WTC11 (cell line): Measurements from ENCODE around the gene ATG101. TPM values are rescaled to one million over a fixed set of nuclear protein-coding genes. Genes with fewer than 3 reads are reported as not detected.
A peak's percentile ranks its signal among the peaks of the same experiment; 100 is the strongest.

ENCODE experiments used
- ATAC-seq: fragments of 200-7000 bp; cut with Tn5 transposase; 2 replicates; pipeline ENCODE4 v1.10.0; 2021; ENCODE audit warnings: mild to moderate bottlenecking, moderate library complexity
- CTCF ChIA-PET: fragments of 300-600 bp; sonication (Branson Sonifier 250); formaldehyde crosslinking; loops from one replicate; lab custom pipeline; 2021; ENCODE audit warnings: antibody characterized with exemption; lab: Charles Lee
- POLR2A ChIA-PET: fragments of 350-600 bp; sonication (Branson Sonifier 250); formaldehyde crosslinking; loops from one replicate; lab custom pipeline; 2021; ENCODE audit warnings: antibody characterized with exemption; lab: Charles Lee
- DNase-seq: peaks from one replicate; pipeline ENCODE4 v3.0.0; 2021; ENCODE audit warnings: low spot score
- H3K27ac Mint-ChIP-seq: 2 replicates; pipeline ENCODE4 v1.8.0; 2021; ENCODE audit warnings: mixed read lengths
- H3K27me3 Mint-ChIP-seq: 2 replicates; pipeline ENCODE4 v1.8.0; 2021; ENCODE audit warnings: low read depth, mild to moderate bottlenecking, moderate library complexity, mixed read lengths
- H3K36me3 Mint-ChIP-seq: 2 replicates; pipeline ENCODE4 v1.8.0; 2021; ENCODE audit warnings: mixed read lengths
- H3K4me1 Mint-ChIP-seq: 2 replicates; pipeline ENCODE4 v1.8.0; 2022; ENCODE audit warnings: mixed read lengths
- H3K4me3 Mint-ChIP-seq: 2 replicates; pipeline ENCODE4 v1.8.0; 2021; ENCODE audit warnings: mild to moderate bottlenecking, moderate library complexity, mixed read lengths
- H3K9me3 Mint-ChIP-seq: 2 replicates; pipeline ENCODE4 v1.8.0; 2021; ENCODE audit warnings: mixed read lengths
- CTCF ChIP-seq: fragments of 200-600 bp; IDR thresholded peaks from 2 replicates; pipeline ENCODE4 v1.8.0; 2022; ENCODE audit warnings: antibody characterized with exemption
- E2F1 ChIP-seq: sonication (generic); formaldehyde crosslinking; IDR thresholded peaks from 2 replicates; pipeline ENCODE4 v1.8.0; 2022; ENCODE audit warnings: mild to moderate bottlenecking, missing genetic modification reagents
- ETV6 ChIP-seq: sonication (generic); formaldehyde crosslinking; IDR thresholded peaks from 2 replicates; pipeline ENCODE4 v1.8.1; 2022; ENCODE audit warnings: mild to moderate bottlenecking, missing genetic modification reagents
- GTF2I ChIP-seq: fragments of 250-450 bp; sonication (Bioruptor Pico); conservative IDR thresholded peaks from 2 replicates; pipeline ENCODE4 v1.4.0; 2021; ENCODE audit warnings: mild to moderate bottlenecking
- NFYB ChIP-seq: sonication (generic); formaldehyde crosslinking; conservative IDR thresholded peaks from 2 replicates; pipeline ENCODE4 v1.8.0; 2022; ENCODE audit warnings: low read depth, missing genetic modification reagents
- NR3C1 ChIP-seq: sonication (generic); formaldehyde crosslinking; conservative IDR thresholded peaks from 2 replicates; pipeline ENCODE4 v1.8.1; 2023; ENCODE audit warnings: low read depth, mild to moderate bottlenecking, missing genetic modification reagents
- OVOL2 ChIP-seq: fragments of 250-450 bp; sonication (Bioruptor Pico); IDR thresholded peaks from 2 replicates; pipeline ENCODE4 v1.9.0; 2021; ENCODE audit warnings: mild to moderate bottlenecking, borderline replicate concordance
- RELA ChIP-seq: sonication (generic); formaldehyde crosslinking; IDR thresholded peaks from 2 replicates; pipeline ENCODE4 v1.8.1; 2022; ENCODE audit warnings: missing genetic modification reagents, mild to moderate bottlenecking, borderline replicate concordance
- ZNF423 ChIP-seq: fragments of 250-450 bp; sonication (Bioruptor Pico); IDR thresholded peaks from 2 replicates; pipeline ENCODE4 v2.1.2; 2022; ENCODE audit warnings: mild to moderate bottlenecking, moderate library complexity
- total RNA-seq: library from RNA; stranded (reverse); gene quantifications from 3 replicates; pipeline ENCODE4 v1.2.3, GENCODE V29; 2021
- TF ChIP-seq, protein P1 (sequence below): sonication (generic); formaldehyde crosslinking; IDR thresholded peaks from 2 replicates; pipeline ENCODE4 v1.8.0; 2023; ENCODE audit warnings: mild to moderate bottlenecking, missing genetic modification reagents
- TF ChIP-seq, protein P2 (sequence below): sonication (generic); formaldehyde crosslinking; IDR thresholded peaks from 2 replicates; pipeline ENCODE4 v1.8.1; 2022; ENCODE audit warnings: low read depth, missing genetic modification reagents, borderline replicate concordance
- TF ChIP-seq, protein P3 (sequence below): fragments of 250-450 bp; sonication (Bioruptor Pico); IDR thresholded peaks from 2 replicates; pipeline ENCODE4 v1.9.0; 2021; ENCODE audit warnings: mild to moderate bottlenecking
- TF ChIP-seq, protein P4 (sequence below): fragments of 250-450 bp; sonication (Bioruptor Pico); IDR thresholded peaks from 2 replicates; pipeline ENCODE4 v1.9.0; 2021; ENCODE audit warnings: mild to moderate bottlenecking

The ATG101 gene
- total RNA-seq, 1 experiment from 2014 or later: 52.1 TPM

- TF ChIP-seq, protein P1, sequence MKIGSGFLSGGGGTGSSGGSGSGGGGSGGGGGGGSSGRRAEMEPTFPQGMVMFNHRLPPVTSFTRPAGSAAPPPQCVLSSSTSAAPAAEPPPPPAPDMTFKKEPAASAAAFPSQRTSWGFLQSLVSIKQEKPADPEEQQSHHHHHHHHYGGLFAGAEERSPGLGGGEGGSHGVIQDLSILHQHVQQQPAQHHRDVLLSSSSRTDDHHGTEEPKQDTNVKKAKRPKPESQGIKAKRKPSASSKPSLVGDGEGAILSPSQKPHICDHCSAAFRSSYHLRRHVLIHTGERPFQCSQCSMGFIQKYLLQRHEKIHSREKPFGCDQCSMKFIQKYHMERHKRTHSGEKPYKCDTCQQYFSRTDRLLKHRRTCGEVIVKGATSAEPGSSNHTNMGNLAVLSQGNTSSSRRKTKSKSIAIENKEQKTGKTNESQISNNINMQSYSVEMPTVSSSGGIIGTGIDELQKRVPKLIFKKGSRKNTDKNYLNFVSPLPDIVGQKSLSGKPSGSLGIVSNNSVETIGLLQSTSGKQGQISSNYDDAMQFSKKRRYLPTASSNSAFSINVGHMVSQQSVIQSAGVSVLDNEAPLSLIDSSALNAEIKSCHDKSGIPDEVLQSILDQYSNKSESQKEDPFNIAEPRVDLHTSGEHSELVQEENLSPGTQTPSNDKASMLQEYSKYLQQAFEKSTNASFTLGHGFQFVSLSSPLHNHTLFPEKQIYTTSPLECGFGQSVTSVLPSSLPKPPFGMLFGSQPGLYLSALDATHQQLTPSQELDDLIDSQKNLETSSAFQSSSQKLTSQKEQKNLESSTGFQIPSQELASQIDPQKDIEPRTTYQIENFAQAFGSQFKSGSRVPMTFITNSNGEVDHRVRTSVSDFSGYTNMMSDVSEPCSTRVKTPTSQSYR (CRISPR knock-in tag): no peak
- TF ChIP-seq NR3C1 (CRISPR knock-in tag): no peak
- TF ChIP-seq, protein P2, sequence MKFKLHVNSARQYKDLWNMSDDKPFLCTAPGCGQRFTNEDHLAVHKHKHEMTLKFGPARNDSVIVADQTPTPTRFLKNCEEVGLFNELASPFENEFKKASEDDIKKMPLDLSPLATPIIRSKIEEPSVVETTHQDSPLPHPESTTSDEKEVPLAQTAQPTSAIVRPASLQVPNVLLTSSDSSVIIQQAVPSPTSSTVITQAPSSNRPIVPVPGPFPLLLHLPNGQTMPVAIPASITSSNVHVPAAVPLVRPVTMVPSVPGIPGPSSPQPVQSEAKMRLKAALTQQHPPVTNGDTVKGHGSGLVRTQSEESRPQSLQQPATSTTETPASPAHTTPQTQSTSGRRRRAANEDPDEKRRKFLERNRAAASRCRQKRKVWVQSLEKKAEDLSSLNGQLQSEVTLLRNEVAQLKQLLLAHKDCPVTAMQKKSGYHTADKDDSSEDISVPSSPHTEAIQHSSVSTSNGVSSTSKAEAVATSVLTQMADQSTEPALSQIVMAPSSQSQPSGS: no peak
- no peak for TF ChIP-seq E2F1 (CRISPR knock-in tag)
- TF ChIP-seq ETV6 (CRISPR knock-in tag): no peak
- TF ChIP-seq OVOL2: no peak
- TF ChIP-seq ZNF423: no peak
Measured at GRCh38 chr12:52082669-52082987, 12.8 kb downstream of the ATG101 start (continued).

DNA sequence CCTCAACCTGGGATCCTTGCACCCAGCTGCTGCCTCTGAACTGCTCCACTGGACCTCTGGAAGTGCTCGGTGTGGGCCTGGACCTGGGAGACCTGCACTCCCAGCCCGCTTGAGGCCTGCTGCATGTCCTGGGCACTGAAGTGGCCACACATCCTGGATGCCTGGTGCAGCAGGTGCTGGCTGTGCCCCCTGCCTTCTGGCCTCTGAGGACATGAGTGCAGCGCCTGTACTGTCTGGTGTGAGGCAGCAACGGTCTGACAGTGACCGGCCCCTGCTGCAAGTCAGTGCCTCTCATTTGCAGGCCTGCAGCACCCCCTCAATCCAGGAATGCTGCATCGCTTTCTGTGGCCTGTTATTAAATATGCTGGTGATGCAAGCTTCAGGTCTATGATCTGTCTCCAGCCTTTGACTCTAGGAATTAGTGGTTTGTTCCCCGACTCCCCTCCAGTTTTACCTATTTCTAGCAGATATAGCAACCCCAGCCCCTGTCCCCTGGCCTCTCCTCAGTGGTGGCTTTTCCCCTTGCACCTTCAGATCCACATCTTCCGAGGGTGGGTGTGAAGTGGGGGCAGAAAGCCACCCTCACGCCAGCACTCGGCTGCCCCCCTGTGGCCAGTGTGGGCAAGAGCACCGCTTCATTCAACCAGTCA is 13.3 kb downstream of the ATG101 start:
- Mint-ChIP-seq H3K4me3 (no peak overlapping the region), H3K9me3 (no peaks in the 10 kb centered on the region), H3K27ac (no peak overlapping the region), H3K36me3 (peaks cover 2% of the 10 kb centered on the region), H3K4me1 (peaks cover 19% of the 10 kb centered on the region), H3K27me3 (no peaks in the 10 kb centered on the region)
- CTCF ChIA-PET: interaction anchor here (0.6 to 11.4 kb wide), 22 partner anchors 8 to 219 kb away, joined by 3 to 388 read pairs (median 6); partner anchors contain the start of genes ATG101 and NR4A1
- POLR2A ChIA-PET: interaction anchor here (2.7 to 3.0 kb wide), 2 partner anchors 14 to 57 kb away, joined by 11 read pairs; partner anchors contain the start of gene ATG101
- ATAC-seq: peak; percentile 46
- DNase-seq: peak; percentile 83
- TF ChIP-seq, protein P3, sequence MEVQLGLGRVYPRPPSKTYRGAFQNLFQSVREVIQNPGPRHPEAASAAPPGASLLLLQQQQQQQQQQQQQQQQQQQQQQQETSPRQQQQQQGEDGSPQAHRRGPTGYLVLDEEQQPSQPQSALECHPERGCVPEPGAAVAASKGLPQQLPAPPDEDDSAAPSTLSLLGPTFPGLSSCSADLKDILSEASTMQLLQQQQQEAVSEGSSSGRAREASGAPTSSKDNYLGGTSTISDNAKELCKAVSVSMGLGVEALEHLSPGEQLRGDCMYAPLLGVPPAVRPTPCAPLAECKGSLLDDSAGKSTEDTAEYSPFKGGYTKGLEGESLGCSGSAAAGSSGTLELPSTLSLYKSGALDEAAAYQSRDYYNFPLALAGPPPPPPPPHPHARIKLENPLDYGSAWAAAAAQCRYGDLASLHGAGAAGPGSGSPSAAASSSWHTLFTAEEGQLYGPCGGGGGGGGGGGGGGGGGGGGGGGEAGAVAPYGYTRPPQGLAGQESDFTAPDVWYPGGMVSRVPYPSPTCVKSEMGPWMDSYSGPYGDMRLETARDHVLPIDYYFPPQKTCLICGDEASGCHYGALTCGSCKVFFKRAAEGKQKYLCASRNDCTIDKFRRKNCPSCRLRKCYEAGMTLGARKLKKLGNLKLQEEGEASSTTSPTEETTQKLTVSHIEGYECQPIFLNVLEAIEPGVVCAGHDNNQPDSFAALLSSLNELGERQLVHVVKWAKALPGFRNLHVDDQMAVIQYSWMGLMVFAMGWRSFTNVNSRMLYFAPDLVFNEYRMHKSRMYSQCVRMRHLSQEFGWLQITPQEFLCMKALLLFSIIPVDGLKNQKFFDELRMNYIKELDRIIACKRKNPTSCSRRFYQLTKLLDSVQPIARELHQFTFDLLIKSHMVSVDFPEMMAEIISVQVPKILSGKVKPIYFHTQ: 0 out of 2 replicates have a peak, but pooled peaks have one; percentile 22
- peak; percentile 92 for TF ChIP-seq CTCF
- TF ChIP-seq, protein P4, sequence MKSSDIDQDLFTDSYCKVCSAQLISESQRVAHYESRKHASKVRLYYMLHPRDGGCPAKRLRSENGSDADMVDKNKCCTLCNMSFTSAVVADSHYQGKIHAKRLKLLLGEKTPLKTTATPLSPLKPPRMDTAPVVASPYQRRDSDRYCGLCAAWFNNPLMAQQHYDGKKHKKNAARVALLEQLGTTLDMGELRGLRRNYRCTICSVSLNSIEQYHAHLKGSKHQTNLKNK (CRISPR knock-in tag): no peak
- no peak for TF ChIP-seq OVOL2
- peak; percentile 62; the same call in 1 of the 2 replicates for TF ChIP-seq RELA (CRISPR knock-in tag)
- TF ChIP-seq GTF2I (CRISPR knock-in tag): no peak
- TF ChIP-seq NFYB (CRISPR knock-in tag): no peak
